Endothelial cell of umbilical vein (primary cell): Measurements from ENCODE around the gene THSD4. TPM values are rescaled to one million over a fixed set of nuclear protein-coding genes. Genes with fewer than 3 reads are reported as not detected.

Experiments
- BruUV-seq: library from RNA; stranded (reverse); fragments of 400-500 nt; replicated peaks from 2 replicates; lab custom pipeline; 2021; lab: Mats Ljungman, UMichigan
- CTCF ChIA-PET: fragments of 300-600, 350-600 bp; sonication (Branson Sonifier 250); formaldehyde crosslinking; loops from one replicate; lab custom pipeline; 2021; ENCODE audit warnings: antibody characterized with exemption, inconsistent platforms; lab: Charles Lee
- POLR2A ChIA-PET: fragments of 300-600, 350-600 bp; sonication (Branson Sonifier 250); formaldehyde crosslinking; loops from one replicate; lab custom pipeline; 2021; ENCODE audit warnings: antibody characterized with exemption, inconsistent platforms; lab: Charles Lee
- DNase-seq: peaks from one replicate; pipeline ENCODE4 v3.0.0-alpha.2; 2011; ENCODE audit warnings: low read depth, low spot score
- FAIRE-seq: peaks from 2 replicates; lab custom pipeline; 2011; peaks lifted over from hg19 to GRCh38; lab: Jason Lieb, UNC
- H2AFZ ChIP-seq: 2 replicates; pipeline ENCODE4 v1.6.0; 2012; ENCODE audit warnings: low read depth, low read length, control low read depth, inconsistent platforms
- H3K27ac ChIP-seq: 2 replicates; pipeline ENCODE4 v1.5.1; 2011; ENCODE audit warnings: low read depth, mild to moderate bottlenecking, control low read depth, low read length, moderate library complexity; ENCODE audit not compliant: insufficient read depth
- H3K27me3 ChIP-seq, 2 experiments: 2 replicates each; pipeline versions ENCODE4 v1.6.0 to v1.6.1; 2011; ENCODE audit warnings: low read length in 2 of 2, mixed read lengths in 1 of 2; ENCODE audit not compliant: control insufficient read depth in 2 of 2, insufficient read depth in 2 of 2
- H3K36me3 ChIP-seq, 2 experiments: 2 replicates in 1 of 2; 3 replicates in 1 of 2; pipeline ENCODE4 v1.5.1; 2011; ENCODE audit warnings: low read length in 2 of 2, mild to moderate bottlenecking in 1 of 2, moderate library complexity in 1 of 2; ENCODE audit not compliant: control insufficient read depth in 2 of 2, insufficient read depth in 2 of 2; ENCODE audit errors: extremely low read depth in 1 of 2
- H3K4me1 ChIP-seq: 3 replicates; pipeline ENCODE4 v1.5.1; 2011; ENCODE audit warnings: mild to moderate bottlenecking, low read length; ENCODE audit not compliant: control insufficient read depth, insufficient read depth; ENCODE audit errors: extremely low read depth
- H3K4me2 ChIP-seq: 2 replicates; pipeline ENCODE4 v1.6.1; 2011; ENCODE audit warnings: low read length, control low read depth, mixed read lengths; ENCODE audit not compliant: insufficient read depth
- H3K4me3 ChIP-seq, 3 experiments: fragments of 200-600 bp in 1 of 3; sonication (generic), shearing (Covaris generic) in 1 of 3; replicated peaks in 1 of 3; 2 replicates each; pipeline ENCODE4 v1.5.1; 2011 to 2016; ENCODE audit warnings: control low read depth in 3 of 3, low read length in 3 of 3, mild to moderate bottlenecking in 2 of 3, inconsistent platforms in 1 of 3, low read depth in 1 of 3, moderate library complexity in 1 of 3; ENCODE audit not compliant: insufficient read depth in 1 of 3
- H3K79me2 ChIP-seq: 2 replicates; pipeline ENCODE4 v1.6.0; 2012; ENCODE audit warnings: low read length, inconsistent platforms; ENCODE audit not compliant: control insufficient read depth, insufficient read depth
- H3K9ac ChIP-seq: replicated peaks from 2 replicates; pipeline ENCODE3; 2011; ENCODE audit warnings: low read length, control low read depth; ENCODE audit not compliant: insufficient read depth; ENCODE audit errors: extremely low read depth
- H3K9me1 ChIP-seq: replicated peaks from 3 replicates; pipeline ENCODE4 v1.6.0; 2011; ENCODE audit warnings: mild to moderate bottlenecking, low read length; ENCODE audit not compliant: control insufficient read depth, insufficient read depth; ENCODE audit errors: extremely low read depth
- H3K9me3 ChIP-seq: replicated peaks from 2 replicates; pipeline ENCODE4 v1.5.1; 2012; ENCODE audit warnings: low read length, inconsistent platforms; ENCODE audit not compliant: control insufficient read depth, insufficient read depth
- H4K20me1 ChIP-seq: replicated peaks from 2 replicates; pipeline ENCODE3; 2011; ENCODE audit warnings: mild to moderate bottlenecking, low read length; ENCODE audit not compliant: control insufficient read depth, insufficient read depth; ENCODE audit errors: extremely low read depth
- CTCF ChIP-seq, 2 donors: IDR thresholded peaks; 1 replicate in 1 of 2; 2 replicates in 1 of 2; pipeline ENCODE4 v1.5.1; 2011; ENCODE audit warnings: low read length in 2 of 2, mild to moderate bottlenecking in 2 of 2, moderate library complexity in 2 of 2, control low read depth in 1 of 2, inconsistent platforms in 1 of 2, low read depth in 1 of 2; ENCODE audit not compliant: insufficient read depth in 1 of 2; ENCODE audit errors: extremely low read depth in 1 of 2
- FOS ChIP-seq: IDR thresholded peaks from 2 replicates; pipeline ENCODE4 v1.6.1; 2011; ENCODE audit warnings: mild to moderate bottlenecking, low read length, moderate library complexity, borderline replicate concordance; ENCODE audit not compliant: insufficient read depth
- JUN ChIP-seq: IDR thresholded peaks from 2 replicates; pipeline ENCODE4 v1.6.1; 2011; ENCODE audit warnings: borderline replicate concordance, low read depth; ENCODE audit not compliant: insufficient read length, insufficient read depth
- POLR2AphosphoS5 ChIP-seq: IDR thresholded peaks from 2 replicates; pipeline ENCODE4 v1.6.1; 2012; ENCODE audit warnings: low read depth, mild to moderate bottlenecking, control low read depth, low read length, moderate library complexity; ENCODE audit not compliant: insufficient read depth
- dilution Hi-C: fragments of 300-500 bp; cut with MboI; formaldehyde crosslinking; loops from one replicate; pipeline ENCODE4 v1.15.0; 2019; ENCODE audit warnings: low sequenced_read_pairs; ENCODE audit not compliant: extremely low pct_ligation_motif_present
- intact Hi-C: fragments of 100-400 bp; cut with micrococcal nuclease; formaldehyde crosslinking; loops from one replicate; pipeline ENCODE4 v1.10.0; 2022
- polyA plus RNA-seq, 4 experiments: library from polyadenylated mRNA; depleted of rRNA in 3 of 4; stranded (reverse) in 3 of 4; unstranded in 1 of 4; fragments of >200 nt; gene quantifications; 2 replicates each; pipeline versions ENCODE4 v1.2.1 to v1.2.3, GENCODE V29; 2011 to 2012; ENCODE audit warnings: missing spikeins in 1 of 4
- total RNA-seq: library from RNA; stranded (reverse); gene quantifications from 2 replicates; pipeline ENCODE4 v1.2.3, GENCODE V29; 2021

THSD4 gene
- total and polyA plus RNA-seq, 2 donors (not counting 3 experiments of a cell fraction or from before 2014, with no cell fraction given): 9.9 to 25.4 TPM

- peak overlapping the region; percentile 40 for H2AFZ ChIP-seq
- BruUV-seq: no TSS peak
- ChIA-PET CTCF (interaction anchor here (0.6 to 1.7 kb wide), 27 partner anchors 9 to 709 kb away, joined by 3 to 15 read pairs (median 4); partner anchors contain the start of gene THSD4), POLR2A (no interaction called here)
- H3K27ac ChIP-seq: peak overlapping the region; percentile 50
- H3K4me2 ChIP-seq: peak overlapping the region; percentile 49
- H4K20me1 ChIP-seq: no peaks in the 10 kb centered on the region
- intact Hi-C loops (loop anchor here (1.0 to 2.0 kb wide), 6 partner anchors 85 to 707 kb away; no protein-coding TSS in a partner anchor), dilution Hi-C loops (no loop called here)
- no peak overlapping the region for H3K4me3 ChIP-seq
- DNase-seq: peak; percentile 76
- H3K27me3 ChIP-seq: no peaks in the 10 kb centered on the region
- H3K79me2 ChIP-seq: no peaks in the 10 kb centered on the region
- no peaks in the 10 kb centered on the region for H3K9me3 ChIP-seq
- no peaks in the 10 kb centered on the region for H3K9me1 ChIP-seq
- H3K4me1 ChIP-seq: peaks cover 21% of the 10 kb centered on the region
- TF ChIP-seq FOS (peak; percentile 66), POLR2AphosphoS5 (no peak), JUN (peak; percentile 32)
- peak overlapping the region; percentile 10 for H3K9ac ChIP-seq
- peak; percentile 72 for FAIRE-seq
- H3K36me3 ChIP-seq: no peaks in the 10 kb centered on the region
Observed at GRCh38 chr15:71447328-71448250, 332.3 kb downstream of the THSD4 start.

- BruUV-seq: no TSS peak
- no peak overlapping the region for H3K4me3 ChIP-seq
- no peak overlapping the region for H3K27ac ChIP-seq
- ChIA-PET CTCF (interaction anchor here (1.4 to 3.5 kb wide), 4 partner anchors 281 to 708 kb away, joined by 7 to 25 read pairs (median 10); no protein-coding TSS in a partner anchor), POLR2A (no interaction called here)
- FAIRE-seq (peak; percentile 48), DNase-seq (peak; percentile 87)
- no peak overlapping the region for H2AFZ ChIP-seq
- H3K4me1 ChIP-seq: peaks cover 21% of the 10 kb centered on the region
- no peak for TF ChIP-seq JUN
- peak; percentile 73 to 87 for TF ChIP-seq CTCF (IDR thresholded peaks at IDR 0.05; ENCODE audit: extremely low read depth in 1 of 2, insufficient read depth in 1 of 2, low read depth in 1 of 2, low read length in 2 of 2)
- no peaks in the 10 kb centered on the region for H3K9me3 ChIP-seq
- no peak overlapping the region for H3K4me2 ChIP-seq
- dilution Hi-C loops (no loop called here), intact Hi-C loops (loop anchor here (1.0 to 2.0 kb wide), 6 partner anchors 84 to 706 kb away; no protein-coding TSS in a partner anchor)
- H3K36me3 ChIP-seq: no peaks in the 10 kb centered on the region
- H3K79me2 ChIP-seq: no peaks in the 10 kb centered on the region
- no peaks in the 10 kb centered on the region for H3K27me3 ChIP-seq
- no peak overlapping the region for H3K9ac ChIP-seq
- H3K9me1 ChIP-seq: no peaks in the 10 kb centered on the region
- no peaks in the 10 kb centered on the region for H4K20me1 ChIP-seq
Observed at GRCh38 chr15:71448688-71449114, 333.4 kb downstream of the THSD4 start.
